SU-DHL-6 (cell line): ENCODE results near the gene PPM1H.

ENCODE experiments used
- H2AFZ ChIP-seq: fragments of 200-600 bp; sonication (generic); 2 replicates; pipeline ENCODE4 v1.6.1; 2014; ENCODE audit warnings: low read depth, mild to moderate bottlenecking, moderate library complexity, mixed read lengths, antibody characterized with exemption, low read length; ENCODE audit not compliant: severe bottlenecking
- H3F3A ChIP-seq: fragments of 200-600 bp; shearing (Covaris generic); 2 replicates; pipeline ENCODE4 v1.6.0; 2016; ENCODE audit warnings: antibody characterized with exemption, mild to moderate bottlenecking; ENCODE audit not compliant: insufficient read depth
- H3K27ac ChIP-seq: fragments of 200-600 bp; sonication (generic); 2 replicates; pipeline ENCODE4 v1.5.1; 2016; ENCODE audit warnings: low read depth, mild to moderate bottlenecking, low read length, moderate library complexity, mixed read lengths
- H3K27me3 ChIP-seq: fragments of 200-600 bp; sonication (generic), shearing (Covaris generic); 2 replicates; pipeline ENCODE4 v1.6.0; 2014; ENCODE audit warnings: mild to moderate bottlenecking, low read length
- H3K36me3 ChIP-seq: fragments of 200-600 bp; sonication (generic); 2 replicates; pipeline ENCODE4 v1.6.1; 2014; ENCODE audit warnings: mild to moderate bottlenecking, low read length, mixed read lengths
- H3K4me2 ChIP-seq: fragments of 300-600, 200-600 bp; shearing (Covaris generic), sonication (generic); 2 replicates; pipeline ENCODE4 v1.6.0; 2014; ENCODE audit warnings: low read length, low read depth, mild to moderate bottlenecking; ENCODE audit not compliant: poor library complexity, severe bottlenecking
- H3K4me3 ChIP-seq: fragments of 200-600 bp; sonication (generic); 2 replicates; pipeline ENCODE4 v1.5.1; 2014; ENCODE audit warnings: antibody characterized with exemption, low read length, mild to moderate bottlenecking, mixed read lengths; ENCODE audit not compliant: insufficient read depth, poor library complexity, severe bottlenecking
- H3K79me2 ChIP-seq: fragments of 200-600 bp; sonication (generic); 2 replicates; pipeline ENCODE4 v1.6.1; 2014; ENCODE audit warnings: mild to moderate bottlenecking, low read length, moderate library complexity; ENCODE audit not compliant: insufficient read depth
- H3K9ac ChIP-seq: fragments of 200-600 bp; sonication (generic); 2 replicates; pipeline ENCODE4 v1.7.0; 2014; ENCODE audit warnings: mild to moderate bottlenecking, low read length
- H3K9me2 ChIP-seq: fragments of 200-600 bp; sonication (generic); replicated peaks from 2 replicates; pipeline ENCODE4 v1.6.1; 2014; ENCODE audit warnings: low read length; ENCODE audit not compliant: insufficient read depth
- H3K9me3 ChIP-seq: fragments of 200-600 bp; sonication (generic); 2 replicates; pipeline ENCODE4 v1.6.1; 2014; ENCODE audit warnings: low read length, mixed read lengths; ENCODE audit not compliant: insufficient read depth
- H4K20me1 ChIP-seq: fragments of 200-600 bp; sonication (generic); 2 replicates; pipeline ENCODE4 v1.6.1; 2014; ENCODE audit warnings: low read depth, mild to moderate bottlenecking, antibody characterized with exemption, low read length, moderate library complexity, mixed read lengths
- CTCF ChIP-seq: fragments of 200-600 bp; sonication (generic); IDR thresholded peaks from one replicate; pipeline ENCODE4 v1.5.1; 2017; ENCODE audit warnings: antibody characterized with exemption, mild to moderate bottlenecking, low read length, moderate library complexity; ENCODE audit not compliant: insufficient read depth, poor library complexity, severe bottlenecking
- EZH2phosphoT487 ChIP-seq: fragments of 200-600 bp; sonication (generic), shearing (Covaris generic); conservative IDR thresholded peaks from 2 replicates; pipeline ENCODE4 v1.6.1; 2018; ENCODE audit warnings: mild to moderate bottlenecking, antibody characterized with exemption, low read length, moderate library complexity, mixed read lengths

Gene PPM1H

GRCh38 chr12:62736596-62736995 lies 198.4 kb downstream of the PPM1H start:
- Histone ChIP-seq H3K9me2 (no peaks in the 10 kb centered on the region), H2AFZ (no peak overlapping the region), H4K20me1 (no peaks in the 10 kb centered on the region), H3K4me3 (no peak overlapping the region), H3K9ac (no peak overlapping the region), H3K79me2 (no peaks in the 10 kb centered on the region), H3F3A (no peaks in the 10 kb centered on the region), H3K27me3 (no peaks in the 10 kb centered on the region), H3K36me3 (no peaks in the 10 kb centered on the region), H3K27ac (no peak overlapping the region), H3K9me3 (no peaks in the 10 kb centered on the region), H3K4me2 (no peak overlapping the region)
- no peak for TF ChIP-seq EZH2phosphoT487
- no peak for TF ChIP-seq CTCF

- H4K20me1 ChIP-seq = no peaks in the 10 kb centered on the region
- H3K27ac ChIP-seq = no peak overlapping the region
- H2AFZ ChIP-seq = no peak overlapping the region
- TF ChIP-seq CTCF = no peak
- no peak for TF ChIP-seq EZH2phosphoT487
- no peak overlapping the region for H3K4me2 ChIP-seq
- H3K27me3 ChIP-seq = no peaks in the 10 kb centered on the region
- no peak overlapping the region for H3K9ac ChIP-seq
- no peaks in the 10 kb centered on the region for H3K9me2 ChIP-seq
- H3K79me2 ChIP-seq = no peaks in the 10 kb centered on the region
- H3K36me3 ChIP-seq = no peaks in the 10 kb centered on the region
- H3K9me3 ChIP-seq = no peaks in the 10 kb centered on the region
- H3F3A ChIP-seq = no peaks in the 10 kb centered on the region
- no peak overlapping the region for H3K4me3 ChIP-seq
These were observed 202.0 kb downstream of the PPM1H start for GRCh38 chr12:62732861-62733427.

- no peaks in the 10 kb centered on the region for H3K27me3 ChIP-seq
- H3K79me2 ChIP-seq = no peaks in the 10 kb centered on the region
- H3K4me3 ChIP-seq = no peak overlapping the region
- H3K9me2 ChIP-seq = no peaks in the 10 kb centered on the region
- no peak overlapping the region for H3K9ac ChIP-seq
- H3K9me3 ChIP-seq = no peaks in the 10 kb centered on the region
- H3K27ac ChIP-seq = no peak overlapping the region
- H2AFZ ChIP-seq = no peak overlapping the region
- no peak for TF ChIP-seq CTCF
- no peak for TF ChIP-seq EZH2phosphoT487
- H3F3A ChIP-seq = no peaks in the 10 kb centered on the region
- no peaks in the 10 kb centered on the region for H4K20me1 ChIP-seq
- no peak overlapping the region for H3K4me2 ChIP-seq
- no peaks in the 10 kb centered on the region for H3K36me3 ChIP-seq
These were observed 203.7 kb downstream of the PPM1H start for GRCh38 chr12:62731055-62731820.
